Nephron progenitor cell (in vitro differentiated cells): ENCODE measurements around the gene NAPG.
"Not testable (repeated sequence)": the region's sequence is repeated elsewhere in the genome, so short reads cannot be mapped to it uniquely, and the experiment has no call there.

Experiments used
- DNase-seq: peaks from one replicate; pipeline ENCODE4 v3.0.0; 2021
- H3K27ac Mint-ChIP-seq: 2 replicates; pipeline ENCODE4 v1.8.0; 2021; ENCODE audit warnings: mild to moderate bottlenecking, moderate library complexity, mixed read lengths
- H3K27me3 Mint-ChIP-seq: 2 replicates; pipeline ENCODE4 v1.8.0; 2021; ENCODE audit warnings: mild to moderate bottlenecking, low read depth, mixed read lengths; ENCODE audit not compliant: poor library complexity
- H3K36me3 Mint-ChIP-seq: 2 replicates; pipeline ENCODE4 v1.8.0; 2021; ENCODE audit warnings: low read depth, mixed read lengths
- H3K4me1 Mint-ChIP-seq: 2 replicates; pipeline ENCODE4 v1.8.0; 2021; ENCODE audit warnings: mixed read lengths
- H3K4me3 Mint-ChIP-seq: 2 replicates; pipeline ENCODE4 v1.8.0; 2021; ENCODE audit warnings: mild to moderate bottlenecking, moderate library complexity, mixed read lengths
- H3K9me3 Mint-ChIP-seq: 2 replicates; pipeline ENCODE4 v1.8.0; 2021; ENCODE audit warnings: mild to moderate bottlenecking, moderate library complexity, mixed read lengths
- CTCF ChIP-seq: fragments of 200-600 bp; sonication (generic); IDR thresholded peaks from 2 replicates; pipeline ENCODE4 v1.5.0; 2021; ENCODE audit warnings: antibody characterized with exemption

NAPG gene

GRCh38 chr18:10528439-10528838, 2.6 kb downstream of the NAPG start:
- H3K27ac Mint-ChIP-seq: no peak overlapping the region
- H3K9me3 Mint-ChIP-seq: no peaks in the 10 kb centered on the region
- H3K36me3 Mint-ChIP-seq: peaks cover 5% of the 10 kb centered on the region

GRCh38 chr18:10530002-10530401, 4.2 kb downstream of the NAPG start:
- H3K27ac Mint-ChIP-seq: peak overlapping the region; percentile 93
- no peak for DNase-seq
- no peaks in the 10 kb centered on the region for H3K9me3 Mint-ChIP-seq

More at GRCh38 chr18:10528439-10528838, 2.6 kb downstream of the NAPG start:
- no peaks in the 10 kb centered on the region for H3K27me3 Mint-ChIP-seq
- TF ChIP-seq CTCF: no peak
- no peak for DNase-seq
- H3K4me1 Mint-ChIP-seq: peaks cover 48% of the 10 kb centered on the region
- H3K4me3 Mint-ChIP-seq: peak overlapping the region; percentile 0

GRCh38 chr18:10530852-10531251, 5.0 kb downstream of the NAPG start:
- H3K4me1 Mint-ChIP-seq: peaks cover 38% of the 10 kb centered on the region
- H3K9me3 Mint-ChIP-seq: no peaks in the 10 kb centered on the region
- H3K27me3 Mint-ChIP-seq: no peaks in the 10 kb centered on the region
- TF ChIP-seq CTCF: no peak
- H3K27ac Mint-ChIP-seq: no peak overlapping the region
- DNase-seq: no peak
- H3K4me3 Mint-ChIP-seq: no peak overlapping the region
- H3K36me3 Mint-ChIP-seq: peaks cover 19% of the 10 kb centered on the region

More at GRCh38 chr18:10530002-10530401, 4.2 kb downstream of the NAPG start:
- peak overlapping the region; percentile 35 for H3K4me3 Mint-ChIP-seq
- no peaks in the 10 kb centered on the region for H3K27me3 Mint-ChIP-seq
- peaks cover 43% of the 10 kb centered on the region for H3K4me1 Mint-ChIP-seq
- no peak for TF ChIP-seq CTCF
- peaks cover 15% of the 10 kb centered on the region for H3K36me3 Mint-ChIP-seq

GRCh38 chr18:10533111-10533510, 7.3 kb downstream of the NAPG start:
- no peak overlapping the region for H3K4me3 Mint-ChIP-seq
- H3K27ac Mint-ChIP-seq: no peak overlapping the region
- TF ChIP-seq CTCF: no peak
- H3K4me1 Mint-ChIP-seq: peaks cover 24% of the 10 kb centered on the region
- no peaks in the 10 kb centered on the region for H3K9me3 Mint-ChIP-seq
- no peak for DNase-seq
- H3K27me3 Mint-ChIP-seq: no peaks in the 10 kb centered on the region
- H3K36me3 Mint-ChIP-seq: peaks cover 27% of the 10 kb centered on the region

GRCh38 chr18:10536280-10536679, 10.5 kb downstream of the NAPG start:
- H3K4me1 Mint-ChIP-seq: no peaks in the 10 kb centered on the region
- no peak overlapping the region for H3K4me3 Mint-ChIP-seq
- no peaks in the 10 kb centered on the region for H3K9me3 Mint-ChIP-seq
- H3K27ac Mint-ChIP-seq: no peak overlapping the region
- peaks cover 56% of the 10 kb centered on the region for H3K36me3 Mint-ChIP-seq
- H3K27me3 Mint-ChIP-seq: no peaks in the 10 kb centered on the region
- no peak for TF ChIP-seq CTCF
- no peak for DNase-seq

GRCh38 chr18:10537765-10538164, 11.9 kb downstream of the NAPG start:
- H3K27me3 Mint-ChIP-seq: no peaks in the 10 kb centered on the region
- TF ChIP-seq CTCF: no peak
- no peak for DNase-seq
- H3K4me3 Mint-ChIP-seq: no peak overlapping the region
- no peaks in the 10 kb centered on the region for H3K4me1 Mint-ChIP-seq
- peaks cover 68% of the 10 kb centered on the region for H3K36me3 Mint-ChIP-seq
- H3K27ac Mint-ChIP-seq: no peak overlapping the region
- H3K9me3 Mint-ChIP-seq: no peaks in the 10 kb centered on the region

- H3K36me3 Mint-ChIP-seq: peaks cover 65% of the 10 kb centered on the region
- H3K4me1 Mint-ChIP-seq, DNase-seq, H3K27ac Mint-ChIP-seq, H3K4me3 Mint-ChIP-seq, H3K27me3 Mint-ChIP-seq, H3K9me3 Mint-ChIP-seq: not testable (repeated sequence)
Observed at GRCh38 chr18:10539124-10539523, 13.3 kb downstream of the NAPG start.
